Prostate gland (tissue), 2 donors: ENCODE data around the gene FSD2.

Source experiments
- CTCF ChIP-seq, 4 experiments: fragments of 200-600 bp in 2 of 4; fragments of 450-650 bp in 2 of 4; sonication (generic) in 2 of 4; IDR thresholded peaks; 1 replicate in 3 of 4; 2 replicates in 1 of 4; pipeline ENCODE4 v1.5.1; 2016 to 2019; ENCODE audit warnings: antibody characterized with exemption in 4 of 4, mild to moderate bottlenecking in 2 of 4, moderate library complexity in 2 of 4
- POLR2A ChIP-seq: fragments of 450-650 bp; IDR thresholded peaks from one replicate; pipeline ENCODE4 v1.6.1; 2016; ENCODE audit warnings: antibody characterized with exemption, mild to moderate bottlenecking
- POLR2AphosphoS5 ChIP-seq: sonication (generic); formaldehyde crosslinking; IDR thresholded peaks from one replicate; pipeline ENCODE4 v1.6.1; 2017; ENCODE audit warnings: antibody characterized with exemption

GRCh38 chr15:82823049-82823448 lies 17.2 kb upstream of the FSD2 start:
- no peak for TF ChIP-seq POLR2AphosphoS5
- no peak for TF ChIP-seq CTCF (IDR thresholded peaks at IDR 0.05)
- TF ChIP-seq POLR2A = no peak
